GM21367 (cell line): ENCODE measurements around the gene SH3GLB2.
"Not testable (repeated sequence)": the region's sequence is repeated elsewhere in the genome, so short reads cannot be mapped to it uniquely, and the experiment has no call there.

Experiments used
- ATAC-seq: cut with Tn5 transposase; IDR thresholded peaks from one replicate; pipeline ENCODE4 v1.9.1; 2021; ENCODE audit not compliant: unreplicated experiment

SH3GLB2 gene

DNA sequence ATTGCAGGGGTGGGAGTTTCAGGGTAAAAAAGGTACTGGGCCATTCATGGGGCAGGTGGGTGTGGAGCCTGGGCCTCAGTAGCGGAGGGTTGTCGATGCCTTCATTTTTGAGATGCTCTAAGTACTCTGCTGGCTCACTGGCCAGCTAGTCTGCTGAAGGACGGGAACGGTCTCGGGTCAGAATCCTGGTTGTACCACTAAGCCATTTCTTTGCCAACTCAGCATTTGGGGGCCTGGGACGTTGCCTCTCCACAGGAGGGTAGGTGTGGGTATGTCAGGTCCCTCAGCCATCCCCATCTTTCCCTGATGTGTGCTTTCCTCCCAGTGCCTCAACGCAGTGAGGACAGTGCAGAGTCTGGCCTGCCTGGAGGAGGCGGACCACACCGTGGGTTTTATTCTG, 25.1 kb downstream of the SH3GLB2 start:
- ATAC-seq = no peak

DNA sequence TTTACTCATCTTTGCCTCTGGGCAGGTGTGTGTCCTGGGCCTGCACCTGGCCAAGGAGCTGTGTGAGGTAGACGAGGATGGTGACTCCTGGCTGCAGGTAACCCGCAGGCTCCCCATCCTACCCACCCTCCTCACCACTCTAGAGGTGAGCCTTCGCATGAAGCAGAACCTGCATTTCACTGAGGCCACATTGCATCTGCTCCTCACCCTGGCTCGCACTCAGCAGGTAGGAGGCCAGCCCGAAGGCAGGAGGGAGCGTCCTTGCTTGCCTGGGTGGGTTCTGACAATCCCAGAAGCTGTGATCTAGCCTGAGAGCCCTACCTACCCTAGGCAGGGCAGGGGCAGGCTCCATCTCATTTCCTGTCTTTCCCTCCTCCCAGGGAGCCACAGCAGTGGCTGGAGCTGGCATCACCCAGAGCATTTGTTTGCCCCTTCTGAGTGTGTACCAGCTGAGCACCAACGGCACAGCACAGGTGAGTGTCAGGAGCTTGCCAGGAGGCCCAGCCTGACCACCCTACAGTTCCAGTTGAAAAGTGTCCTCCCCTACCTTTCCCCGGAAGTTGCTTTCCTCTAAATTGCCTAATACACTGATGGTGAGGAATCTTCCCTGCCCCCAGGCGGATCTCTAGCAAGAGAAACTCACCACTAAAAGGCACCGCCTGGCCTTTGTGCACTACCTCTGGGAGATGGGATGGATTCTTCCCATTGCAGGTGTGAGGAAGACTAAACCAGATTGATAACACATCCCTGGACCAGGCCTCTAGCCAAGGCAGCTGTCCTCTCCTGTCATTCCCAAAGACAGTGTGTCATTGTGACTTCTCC, 26.4 kb downstream of the SH3GLB2 start:
- no peak for ATAC-seq

DNA sequence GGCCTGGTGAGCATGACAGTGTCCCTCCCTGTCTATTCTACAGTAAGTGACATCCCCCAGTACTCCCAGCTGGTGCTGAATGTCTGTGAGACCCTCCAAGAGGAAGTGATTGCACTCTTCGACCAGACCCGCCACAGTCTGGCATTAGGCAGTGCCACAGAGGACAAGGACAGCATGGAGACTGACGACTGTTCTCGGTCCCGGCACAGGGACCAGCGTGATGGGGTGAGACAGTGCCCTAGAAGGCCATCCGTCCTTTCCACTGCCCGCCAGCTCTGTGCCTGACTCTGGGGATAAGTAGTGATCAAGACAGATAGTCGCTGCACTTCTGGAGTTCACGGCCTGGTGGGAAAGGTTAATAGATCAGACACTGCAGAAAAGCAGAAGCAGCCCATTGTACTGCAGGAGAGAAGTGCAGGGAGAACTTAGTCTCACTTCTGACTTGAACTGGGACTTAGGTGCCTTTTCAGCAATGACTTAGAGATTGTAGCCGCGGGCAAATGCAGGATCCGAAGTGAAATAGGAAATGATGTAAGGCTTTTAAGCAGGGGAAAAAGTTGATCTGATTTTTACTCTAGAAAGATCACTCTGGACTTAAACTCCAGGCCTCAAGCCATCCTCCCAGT, 28.4 kb downstream of the SH3GLB2 start:
- no peak for ATAC-seq

DNA sequence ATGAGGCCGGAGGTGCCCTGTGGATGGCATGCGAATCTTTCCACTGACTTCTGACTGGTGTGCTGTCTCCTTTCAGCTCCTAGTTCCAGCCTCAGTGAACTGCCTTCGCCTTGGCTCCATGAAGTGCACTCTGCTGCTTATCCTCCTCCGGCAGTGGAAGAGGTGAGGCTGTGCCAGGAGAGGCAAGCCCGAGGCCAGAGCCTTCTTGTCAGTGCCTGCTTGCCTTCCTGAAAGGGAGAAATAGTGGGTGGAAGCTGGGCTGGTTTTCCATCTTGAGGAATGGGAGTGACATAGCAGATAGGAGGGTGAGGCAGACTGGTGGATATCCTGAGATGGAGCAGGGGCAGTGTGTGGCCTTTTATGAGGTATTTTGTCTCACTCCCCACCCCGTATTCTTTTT, 29.7 kb downstream of the SH3GLB2 start:
- ATAC-seq = no peak

DNA sequence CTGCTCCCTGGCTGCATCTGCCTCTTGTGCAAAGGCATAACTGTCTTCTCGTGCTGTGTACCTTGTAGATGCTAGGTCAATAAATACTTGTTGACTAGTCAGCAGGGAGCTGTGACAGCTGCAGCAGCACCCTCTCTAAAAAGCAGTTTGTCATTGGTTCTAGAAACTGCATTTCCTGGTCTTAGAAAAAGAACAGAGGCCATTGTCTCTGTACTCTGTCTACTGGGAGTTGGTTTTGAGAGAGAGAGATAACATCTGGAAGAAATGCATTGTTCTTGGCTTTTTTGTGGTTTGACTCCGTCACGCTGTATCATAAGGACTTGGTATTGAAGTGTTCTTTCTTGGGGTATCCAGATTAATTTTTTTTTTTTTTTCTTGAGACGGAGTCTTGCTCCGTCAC, 32.3 kb downstream of the SH3GLB2 start:
- no peak for ATAC-seq

DNA sequence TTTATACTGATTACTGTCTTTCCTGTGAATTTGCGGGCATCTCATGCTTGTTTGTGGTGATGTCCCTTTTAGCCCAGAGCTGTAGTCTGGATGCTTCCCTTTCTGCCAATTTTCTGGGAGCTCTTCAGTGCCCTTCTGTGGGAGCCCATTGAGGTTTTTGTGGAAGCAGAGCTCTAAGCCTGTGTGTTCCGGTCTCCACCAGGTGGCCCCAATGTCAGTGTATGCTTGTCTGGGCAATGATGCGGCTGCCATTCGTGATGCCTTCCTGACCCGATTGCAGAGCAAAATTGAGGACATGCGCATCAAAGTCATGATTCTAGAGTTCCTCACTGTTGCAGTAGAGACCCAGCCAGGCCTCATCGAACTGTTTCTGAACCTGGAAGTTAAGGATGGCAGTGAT, 35.1 kb downstream of the SH3GLB2 start:
- no peak for ATAC-seq

DNA sequence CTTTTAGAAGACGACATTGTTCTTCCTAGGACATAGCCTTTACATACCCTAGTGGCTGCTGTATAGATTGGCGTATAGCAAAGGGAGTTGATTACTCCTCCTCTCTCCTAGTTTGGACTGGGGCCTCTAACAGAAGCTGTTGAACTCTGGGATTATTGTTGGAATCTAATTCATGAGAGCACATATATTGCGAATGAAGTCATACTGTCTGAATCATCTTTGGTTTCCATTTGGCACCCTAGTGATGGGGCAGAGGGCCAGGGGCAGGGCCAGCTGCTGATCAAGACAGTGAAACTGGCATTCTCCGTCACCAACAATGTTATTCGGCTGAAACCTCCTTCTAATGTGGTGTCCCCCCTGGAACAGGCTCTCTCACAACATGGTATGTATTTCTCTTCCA, 40.3 kb downstream of the SH3GLB2 start:
- no peak for ATAC-seq

DNA sequence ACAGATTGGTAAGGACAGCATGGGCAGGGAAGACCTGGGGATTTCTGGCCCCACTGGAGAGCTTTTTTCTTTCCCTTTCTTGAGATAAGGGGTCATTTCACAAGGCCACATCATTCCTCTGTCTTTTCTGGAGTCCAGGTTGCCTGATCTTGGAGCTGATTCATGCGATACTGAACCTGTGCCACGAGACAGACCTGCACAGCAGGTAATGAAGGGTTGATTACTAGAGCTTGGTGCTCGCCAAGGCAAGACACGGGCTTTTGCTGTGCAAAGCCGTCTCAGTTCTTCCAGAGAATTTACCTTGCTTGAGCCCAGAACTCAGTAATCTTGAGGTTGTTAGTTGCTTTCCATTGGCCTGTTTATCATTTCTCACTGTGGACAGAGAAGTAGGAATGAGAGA, 41.5 kb downstream of the SH3GLB2 start:
- ATAC-seq = no peak

DNA sequence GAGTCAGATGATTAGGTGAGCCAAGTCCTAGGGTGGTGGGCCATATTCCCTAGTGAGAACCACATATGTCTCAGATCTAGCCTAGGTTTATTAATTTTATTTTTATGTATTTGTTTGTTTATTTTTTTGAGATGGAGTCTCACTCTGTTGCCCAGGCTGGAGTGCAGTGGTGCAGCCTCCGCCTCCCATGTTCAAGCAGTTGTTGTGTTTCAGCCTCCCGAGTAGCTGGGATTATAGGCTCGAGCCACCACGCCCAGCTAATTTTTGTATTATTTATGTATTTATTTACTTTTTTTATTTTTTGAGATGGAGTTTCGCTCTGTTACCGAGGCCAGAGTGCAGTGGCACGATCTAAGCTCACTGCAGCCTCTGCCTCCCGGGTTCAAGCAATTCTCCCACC, 44.6 kb downstream of the SH3GLB2 start:
- no peak for ATAC-seq

DNA sequence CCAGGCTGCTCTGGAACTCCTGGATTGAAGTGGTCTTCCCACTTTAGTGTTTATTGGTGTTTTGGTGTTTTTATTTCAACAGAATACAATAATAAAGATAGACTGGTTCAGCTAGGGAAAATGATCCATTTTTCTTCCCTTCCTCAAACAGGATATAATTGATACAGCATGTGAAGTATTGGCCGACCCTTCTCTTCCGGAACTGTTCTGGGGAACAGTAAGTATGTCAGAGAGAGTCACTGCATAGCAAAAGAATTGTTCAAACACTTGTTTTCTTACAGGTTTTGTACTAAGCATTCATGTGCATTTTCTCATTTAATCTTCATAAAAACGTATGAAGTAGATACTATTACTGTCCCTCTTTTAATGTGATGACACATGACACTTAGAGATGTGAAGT, 49.0 kb downstream of the SH3GLB2 start:
- ATAC-seq = no peak

DNA sequence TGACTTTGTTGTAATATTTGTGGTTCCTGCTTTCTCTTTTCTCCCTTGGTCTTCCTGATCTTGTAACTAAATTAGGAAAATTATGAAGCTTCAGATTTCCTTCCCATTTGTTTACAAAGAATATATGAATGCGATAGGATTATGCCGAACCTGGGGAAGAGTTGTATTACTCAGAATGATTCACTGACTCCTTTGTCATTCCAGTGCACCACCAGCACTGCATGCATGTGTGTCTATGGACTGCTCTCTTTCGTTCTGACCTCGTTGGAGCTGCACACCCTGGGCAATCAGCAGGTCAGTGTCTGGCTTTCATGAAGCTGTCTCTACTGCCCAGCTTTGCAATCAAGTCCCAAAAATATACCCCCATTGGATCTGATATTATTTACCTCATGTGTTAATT, 55.2 kb downstream of the SH3GLB2 start:
- ATAC-seq = no peak

DNA sequence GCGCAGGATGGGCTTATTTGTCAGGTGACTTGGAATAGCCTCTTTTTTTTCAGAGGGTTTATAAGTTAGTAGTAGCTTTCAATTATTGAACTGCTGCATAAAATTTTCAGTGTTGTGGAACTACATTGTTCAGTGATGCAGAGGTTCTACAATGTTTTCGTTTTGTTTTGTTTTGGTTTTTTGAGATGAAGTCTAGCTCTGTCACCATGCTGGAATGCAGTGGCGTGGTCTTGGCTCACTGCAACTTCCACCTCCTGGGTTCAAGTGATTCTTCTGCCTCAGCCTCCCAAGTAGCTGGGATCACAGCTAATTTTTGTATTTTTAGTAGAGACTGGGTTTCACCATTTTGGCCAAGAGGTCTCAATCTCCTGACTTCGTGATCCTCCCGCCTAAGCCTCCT, 58.6 kb downstream of the SH3GLB2 start:
- no peak for ATAC-seq

DNA sequence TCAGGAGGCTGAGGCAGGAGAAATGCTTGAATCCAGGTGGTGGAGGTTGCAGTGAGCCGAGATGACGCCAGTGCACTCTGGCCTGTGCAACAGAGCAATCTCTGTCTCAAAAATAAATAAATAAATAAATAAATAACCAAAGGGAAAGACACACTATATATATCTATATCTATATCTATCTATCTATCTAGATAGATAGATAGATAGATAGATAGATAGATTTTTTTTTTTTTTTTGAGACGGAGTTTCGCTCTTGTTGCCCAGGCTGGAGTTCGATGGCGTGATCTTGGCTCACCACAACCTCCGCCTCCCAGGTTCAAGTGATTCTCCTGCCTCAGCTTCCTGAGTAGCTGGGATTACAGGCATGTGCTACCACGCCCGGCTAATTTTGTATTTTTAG, 66.7 kb downstream of the SH3GLB2 start:
- ATAC-seq = not testable (repeated sequence)
